ENCODE data around the gene MYO18B.

Gene MYO18B

DNA sequence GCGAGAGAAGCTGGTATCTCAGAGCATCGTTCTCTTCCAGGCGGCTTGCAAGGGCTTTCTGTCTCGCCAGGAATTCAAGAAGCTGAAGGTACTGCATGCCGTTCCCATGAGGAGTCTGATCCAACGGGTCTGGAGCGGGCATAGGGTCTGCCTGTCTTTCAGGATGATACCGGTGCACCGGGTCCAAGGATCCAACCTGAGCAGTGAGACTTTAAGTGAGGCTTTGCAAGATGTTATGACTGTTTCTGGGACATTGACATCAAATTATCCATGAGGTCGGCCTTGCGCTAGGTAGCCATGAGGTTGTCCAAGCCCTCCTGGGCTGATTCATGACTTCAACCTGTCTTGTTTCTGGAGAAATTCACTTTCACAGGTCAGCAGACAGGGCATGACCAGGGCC, 132.3 kb downstream of the MYO18B start:
- no peak for DNase-seq

DNA sequence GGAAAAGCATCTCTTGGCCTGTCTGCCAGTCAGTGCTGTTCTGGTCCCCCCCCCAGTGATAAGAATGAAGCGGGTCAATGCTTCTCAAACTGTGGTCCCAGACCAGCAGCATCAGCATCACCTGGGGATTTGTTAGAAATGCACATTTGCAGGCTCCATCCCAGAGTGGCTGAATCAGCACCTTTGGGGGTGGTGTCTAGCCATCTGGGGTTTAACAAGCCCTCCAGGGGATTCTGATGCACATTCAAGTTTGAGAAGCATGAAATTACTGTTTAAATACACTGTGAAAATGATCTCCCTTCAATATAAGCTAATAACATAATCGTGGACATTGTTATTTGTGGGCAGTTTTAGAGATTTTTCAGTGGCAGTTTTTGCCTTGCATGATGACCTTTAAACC, 133.5 kb downstream of the MYO18B start:
- no peak for DNase-seq

DNA sequence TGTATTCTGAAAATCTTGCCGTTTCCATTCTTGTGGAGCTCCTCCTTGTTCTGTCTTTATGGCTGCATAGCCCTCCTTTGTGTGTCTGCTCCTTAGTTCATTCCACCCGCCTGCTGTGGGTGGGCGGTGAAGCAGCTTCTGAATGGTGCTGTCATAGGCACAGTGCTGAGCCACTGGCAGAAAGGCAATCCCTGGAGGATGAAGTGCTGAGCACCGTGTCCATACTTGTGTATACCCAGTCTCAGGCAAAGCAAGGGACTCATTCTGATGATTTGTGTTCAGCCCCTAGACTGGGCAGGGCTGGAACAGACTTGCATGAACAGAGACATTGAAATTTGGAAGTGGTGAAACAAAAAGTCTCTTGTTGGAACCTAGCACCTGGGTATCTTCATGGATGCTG, 134.9 kb downstream of the MYO18B start:
- no peak for DNase-seq

- no peak for DNase-seq
Observed at GRCh38 chr22:25878933-25879332, 136.9 kb downstream of the MYO18B start.

GRCh38 chr22:25880524-25880923, 138.5 kb downstream of the MYO18B start:
- no peak for DNase-seq

DNA sequence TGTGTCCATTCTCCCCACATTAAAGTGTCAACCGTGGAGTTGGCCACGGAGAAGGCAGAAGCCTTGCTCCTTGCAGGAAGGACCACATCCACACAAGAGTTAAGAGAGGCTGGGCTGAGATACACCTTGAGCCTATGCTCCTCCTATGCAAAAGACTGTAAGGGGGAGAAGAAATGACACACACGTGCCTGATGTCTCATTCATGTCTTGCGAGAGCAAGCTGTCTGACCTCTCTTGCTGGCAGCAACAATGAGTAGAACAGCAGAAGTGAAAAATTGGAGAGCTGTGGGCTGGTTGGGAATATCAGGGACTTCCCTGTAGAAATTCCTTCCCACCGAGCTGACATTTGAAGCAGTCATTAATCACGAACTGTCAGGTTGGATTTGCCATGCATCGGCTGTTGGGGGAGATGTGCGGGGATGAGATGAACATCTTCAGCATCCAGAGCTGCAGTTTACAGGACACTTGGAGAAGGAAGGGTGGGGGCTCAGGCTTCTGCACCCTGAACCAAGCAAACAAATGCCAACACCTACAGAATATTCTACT, 139.3 kb downstream of the MYO18B start:
- no peak for DNase-seq

DNA sequence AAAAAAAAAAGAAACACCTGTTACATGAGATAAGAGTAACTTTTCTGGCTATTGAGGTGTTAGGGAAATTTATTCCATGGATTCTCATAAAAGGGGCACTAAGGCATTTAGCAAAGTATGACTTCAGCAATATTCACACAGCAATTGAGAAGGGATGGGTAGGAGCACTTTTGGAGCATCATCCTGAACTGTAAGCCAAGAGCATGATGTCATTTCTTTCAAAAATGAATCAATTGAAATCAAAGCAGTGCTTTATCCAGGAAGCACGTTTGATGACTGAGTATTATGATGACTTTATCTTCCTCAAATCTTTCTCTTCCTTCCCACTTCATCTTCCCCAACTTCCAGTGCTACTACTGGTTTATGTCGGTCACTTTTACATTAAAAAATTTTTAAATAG, 140.4 kb downstream of the MYO18B start:
- no peak for DNase-seq

- no peak for DNase-seq
Observed at GRCh38 chr22:25883482-25884033, 141.6 kb downstream of the MYO18B start.

DNA sequence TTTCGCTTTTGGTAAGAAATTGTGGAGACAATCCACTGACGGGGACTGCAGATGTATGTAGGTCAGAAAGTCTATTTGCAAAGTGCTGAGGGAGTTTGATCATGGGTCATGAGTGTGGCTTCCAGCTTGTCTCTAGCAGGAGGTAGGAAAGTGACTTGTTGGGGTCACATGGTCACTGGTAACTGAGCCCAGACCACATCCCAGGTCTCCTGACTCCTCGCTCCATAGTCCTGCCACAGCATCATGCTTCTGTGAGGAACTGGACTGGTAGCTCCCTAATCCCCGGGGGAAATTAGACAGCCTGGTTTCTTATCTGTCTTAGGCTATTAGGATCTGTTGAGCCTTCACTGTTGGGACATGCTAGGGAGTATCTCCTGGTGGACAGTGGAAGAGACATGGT, 142.1 kb downstream of the MYO18B start:
- no peak for DNase-seq

- DNase-seq: no peak
Observed at GRCh38 chr22:25888399-25889054, 146.5 kb downstream of the MYO18B start.

- DNase-seq: no peak
Observed at GRCh38 chr22:25890651-25891050, 148.7 kb downstream of the MYO18B start.

DNA sequence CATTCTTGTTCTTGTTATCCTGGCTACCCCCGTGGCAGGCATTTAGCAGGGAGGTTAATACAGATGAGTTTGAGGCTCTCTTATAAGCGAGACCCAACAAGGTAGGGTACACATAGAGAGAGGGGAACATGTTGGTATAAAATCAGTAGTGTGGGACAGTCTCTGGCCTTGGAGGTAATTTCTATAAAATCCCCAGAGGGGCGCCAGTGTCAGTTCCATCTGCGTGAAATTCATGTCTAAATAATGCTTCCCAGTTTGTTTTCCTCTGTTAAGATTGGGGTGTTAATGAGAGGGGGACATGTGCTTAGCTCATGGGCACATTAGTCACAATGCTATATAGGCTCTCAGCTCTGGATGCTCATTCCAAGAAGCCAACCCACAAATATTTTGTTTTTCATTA, 150.7 kb downstream of the MYO18B start:
- DNase-seq: peak in 1 of 2 experiments; percentile 21

GRCh38 chr22:25895678-25896077, 153.7 kb downstream of the MYO18B start:
- no peak for DNase-seq

- peak in 1 of 2 experiments; percentile 24 for DNase-seq
Observed at GRCh38 chr22:25896098-25896497, 154.1 kb downstream of the MYO18B start.

GRCh38 chr22:25896592-25896991, 154.6 kb downstream of the MYO18B start:
- DNase-seq: no peak

- peak in 1 of 2 experiments; percentile 34 for DNase-seq
Observed at GRCh38 chr22:25898707-25899365, 156.8 kb downstream of the MYO18B start.

DNA sequence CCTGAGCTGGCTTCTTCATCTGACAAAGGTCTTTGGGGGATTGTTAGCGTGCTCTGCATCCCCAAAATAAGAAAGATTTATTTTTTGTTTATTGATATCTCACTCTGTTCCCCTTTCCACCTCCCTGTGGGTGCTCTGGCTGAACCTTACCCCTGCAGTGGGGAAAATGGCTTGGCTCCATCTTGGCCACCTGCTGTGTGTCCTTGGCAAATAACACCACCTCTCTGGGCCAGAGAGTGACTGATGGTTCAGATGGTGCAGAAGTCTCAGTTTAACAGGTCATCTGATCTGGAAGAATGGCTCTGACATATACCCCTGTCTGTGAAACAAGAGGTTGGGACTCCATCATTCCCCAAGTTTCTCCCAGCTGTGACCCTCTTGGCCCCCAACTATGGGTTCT, 157.6 kb downstream of the MYO18B start:
- DNase-seq: no peak

DNA sequence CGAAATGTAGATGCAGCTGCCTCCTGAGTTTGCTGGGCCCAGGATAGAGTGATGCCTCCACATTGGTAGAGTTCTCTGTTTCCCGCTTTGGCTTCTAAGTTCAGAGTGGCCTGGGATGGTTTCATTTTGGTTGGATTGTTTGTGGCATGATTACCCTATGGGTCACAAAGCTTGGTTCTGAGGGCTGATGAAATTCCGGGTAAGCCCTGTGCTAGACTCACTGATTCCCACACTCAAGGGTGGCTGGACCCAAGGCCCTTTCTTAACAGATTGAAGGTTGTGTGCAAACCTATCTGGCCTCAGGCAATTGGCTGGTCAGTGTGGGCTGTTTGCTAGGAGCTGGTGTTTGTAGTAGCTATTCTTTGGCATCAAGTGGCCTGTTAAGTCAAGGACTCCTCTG, 158.4 kb downstream of the MYO18B start:
- no peak for DNase-seq

GRCh38 chr22:25900880-25901279, 158.9 kb downstream of the MYO18B start:
- DNase-seq: no peak

GRCh38 chr22:25902402-25902801, 160.4 kb downstream of the MYO18B start:
- DNase-seq: no peak

DNA sequence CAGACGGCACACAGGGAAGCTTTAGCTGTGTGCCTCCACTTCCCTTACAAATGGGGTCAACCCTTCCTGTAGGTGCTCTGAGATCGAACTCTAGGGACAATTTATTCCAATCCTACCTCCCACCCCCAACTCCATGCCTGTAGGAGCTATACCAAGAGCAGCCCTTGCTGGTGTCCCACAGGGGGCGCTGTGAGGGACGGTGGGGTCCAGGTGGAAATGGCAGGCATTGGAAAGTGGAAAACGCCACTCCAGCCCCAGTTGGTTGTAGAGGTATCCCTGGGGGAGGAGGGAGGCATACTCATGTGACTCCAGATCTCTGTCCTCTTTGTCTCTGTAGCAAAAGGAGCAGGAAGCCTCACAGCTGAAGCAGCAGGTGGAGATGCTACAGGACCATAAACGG, 161.3 kb downstream of the MYO18B start:
- DNase-seq: peak in 1 of 2 experiments; percentile 16

GRCh38 chr22:25908212-25908611, 166.2 kb downstream of the MYO18B start:
- no peak for DNase-seq

- no peak for DNase-seq
Observed at GRCh38 chr22:25908755-25909154, 166.8 kb downstream of the MYO18B start.
